Umbilical cord (tissue), 2 donors: ENCODE measurements around the gene GAN. TPM values are rescaled to one million over a fixed set of nuclear protein-coding genes. Genes with fewer than 3 reads are reported as not detected.
"Not testable (repeated sequence)": the region's sequence is repeated elsewhere in the genome, so short reads cannot be mapped to it uniquely, and the experiment has no call there.

Experiments used
- DNase-seq: peaks from one replicate; pipeline ENCODE4 v3.0.0-alpha.2; 2015; ENCODE audit warnings: low spot score
- total RNA-seq: library from RNA; depleted of rRNA; stranded (reverse); fragments of >200 nt; gene quantifications from one replicate; pipeline ENCODE4 v1.2.3, GENCODE V29; 2014; ENCODE audit warnings: low replicate concordance; ENCODE audit not compliant: insufficient read depth

The GAN gene
- total RNA-seq, 1 donor from 2014 or later = 14.2 TPM

DNA sequence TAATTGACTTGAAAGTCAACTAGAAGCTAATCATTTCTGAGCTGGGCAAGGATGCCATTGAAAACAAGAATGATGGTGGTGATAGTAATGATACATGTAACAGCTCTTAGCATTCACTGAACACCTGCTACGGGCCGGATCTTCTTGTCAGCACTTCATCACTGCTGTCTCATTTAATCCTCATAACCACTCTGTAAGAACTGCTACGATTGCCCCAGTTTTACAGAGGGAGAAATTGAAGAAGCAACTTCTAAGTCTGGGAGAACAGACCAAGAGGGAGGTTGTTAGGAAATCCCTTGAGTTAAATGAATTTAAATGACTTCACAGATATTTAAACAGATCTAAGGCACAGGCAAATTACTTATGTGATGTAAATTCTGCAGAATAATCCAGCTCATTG, 7.0 kb upstream of the GAN start:
- no peak for DNase-seq

DNA sequence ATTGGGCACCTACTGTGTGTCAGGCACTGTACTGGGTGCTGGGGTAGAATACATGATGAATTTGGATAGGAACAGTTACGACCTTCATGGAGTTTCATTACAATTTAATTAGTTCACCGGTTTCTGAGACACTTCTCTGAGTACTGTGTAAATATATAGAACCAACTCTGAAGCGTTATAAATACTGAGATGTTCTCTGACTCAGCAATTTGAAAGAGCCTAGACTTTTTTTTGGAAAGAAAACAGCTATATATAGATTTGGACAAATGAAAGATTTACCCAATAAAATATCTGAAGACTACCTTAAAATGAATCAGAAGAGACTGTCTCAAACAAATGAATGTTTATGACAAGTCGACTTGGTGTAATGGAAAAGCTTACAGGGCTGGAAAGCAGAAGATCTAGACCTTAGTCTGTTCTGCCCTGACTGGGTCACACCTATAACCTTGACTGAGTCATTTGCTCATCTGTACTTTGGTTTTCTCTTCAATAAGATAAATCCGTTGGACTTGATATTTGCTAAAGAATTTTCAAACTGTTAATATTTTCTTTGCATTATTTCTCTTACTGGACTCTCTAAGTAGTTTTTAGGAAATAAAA, 4.6 kb upstream of the GAN start:
- no peak for DNase-seq

DNA sequence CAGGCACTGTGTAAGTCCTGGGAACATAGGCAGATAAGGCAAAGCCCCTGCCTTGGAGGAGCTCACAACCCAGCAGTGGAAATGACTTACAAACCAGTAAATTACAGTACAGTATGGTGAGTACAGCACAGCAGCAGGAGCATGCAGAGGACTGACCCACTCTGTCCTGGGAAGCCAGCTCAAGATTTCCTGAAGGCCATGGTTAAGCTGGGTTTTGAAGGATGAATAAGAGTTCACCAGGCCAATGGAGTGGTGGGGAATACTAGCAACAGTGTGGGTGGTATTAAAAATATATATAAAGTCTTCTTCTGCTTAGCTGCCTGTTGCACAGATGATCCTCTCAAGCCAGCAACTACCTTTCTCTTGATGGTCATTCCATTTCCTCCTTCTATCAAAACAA, 3.0 kb upstream of the GAN start:
- no peak for DNase-seq

DNA sequence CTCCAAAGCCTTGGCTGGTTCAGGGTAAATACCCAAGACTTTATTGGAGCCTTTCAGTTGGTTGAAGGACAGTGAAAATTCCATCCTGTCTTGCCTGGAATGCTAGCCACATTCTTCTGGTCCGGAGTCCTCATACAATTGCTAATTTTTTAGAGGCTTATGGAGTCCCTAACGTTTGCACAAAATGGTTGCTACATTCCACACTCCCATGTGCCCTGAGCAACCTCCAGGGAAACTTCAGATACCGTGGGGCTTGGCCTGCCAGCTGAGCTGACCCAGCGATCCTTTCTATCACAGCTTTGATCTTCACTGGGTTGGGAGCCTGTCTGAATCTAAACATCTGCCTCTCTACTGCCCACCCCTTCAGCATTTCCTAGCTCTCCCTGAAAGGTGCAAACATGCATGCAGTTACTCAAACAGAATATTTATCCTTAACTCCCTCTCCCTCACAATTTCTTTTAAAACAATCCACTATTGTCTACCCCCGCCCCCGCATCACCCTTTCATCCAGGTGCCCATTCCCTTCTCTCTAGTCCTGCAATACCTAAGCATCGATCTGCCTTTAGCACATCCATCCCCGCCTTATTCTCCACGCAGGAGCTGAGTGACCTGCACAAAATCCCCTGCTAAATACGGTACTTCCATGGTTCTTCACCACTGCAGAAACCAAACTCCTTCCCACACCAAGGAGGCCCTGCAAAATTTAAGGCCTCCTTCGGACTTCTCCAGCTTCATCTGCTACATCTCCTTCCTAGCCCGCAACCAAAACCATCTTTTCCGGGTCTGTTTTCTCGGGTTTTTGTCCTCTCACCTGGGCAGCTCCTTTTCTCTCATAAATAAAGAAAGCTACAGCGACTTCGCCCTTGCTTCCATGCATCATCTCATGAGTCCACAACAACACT, 810 bp upstream of the GAN start:
- DNase-seq = no peak

DNA sequence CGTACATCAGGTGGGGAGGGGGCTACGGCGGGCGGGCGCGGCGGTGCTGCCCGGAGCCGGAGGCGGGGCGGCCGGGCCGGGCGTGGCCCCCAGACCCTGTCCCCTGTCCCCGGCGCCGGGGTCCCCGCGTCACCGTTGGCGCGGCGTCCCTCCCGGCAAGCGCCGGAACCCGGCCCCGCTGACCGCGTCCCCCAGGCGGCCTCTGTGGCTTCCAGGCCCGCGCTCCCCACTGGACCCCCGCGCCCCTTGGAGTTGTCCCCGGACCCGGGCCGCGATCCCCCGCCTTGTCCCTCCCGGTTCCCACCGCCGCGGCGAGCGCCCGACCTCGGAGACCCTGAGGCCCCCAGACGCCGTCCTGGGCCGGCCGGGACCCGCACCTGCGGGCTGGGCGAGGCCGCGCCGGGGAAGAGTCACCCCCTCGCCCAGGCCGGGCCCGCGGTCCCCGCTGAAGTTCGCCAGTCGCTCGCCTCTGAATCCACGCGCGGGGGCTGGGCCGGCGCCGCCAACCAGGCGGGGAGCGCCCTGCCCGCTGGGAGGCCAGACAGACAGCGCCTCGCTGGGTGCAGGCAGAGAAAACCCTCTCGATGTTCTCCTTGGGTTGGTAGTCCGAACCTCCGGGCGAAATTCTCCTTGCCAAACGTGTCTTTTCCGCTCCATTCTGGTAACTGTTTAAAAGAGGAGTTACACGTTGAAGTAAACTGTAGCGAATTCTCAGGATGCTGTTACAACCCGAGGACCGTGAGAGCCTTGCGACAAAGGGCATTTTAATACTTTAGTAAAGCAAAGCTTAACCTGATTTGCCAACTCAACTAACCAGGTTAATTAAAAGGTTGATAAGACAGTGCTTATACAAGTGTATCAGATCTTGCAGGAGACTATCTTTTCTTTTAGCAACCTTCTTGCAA, 761 bp downstream of the GAN start:
- peak; percentile 48 for DNase-seq

DNA sequence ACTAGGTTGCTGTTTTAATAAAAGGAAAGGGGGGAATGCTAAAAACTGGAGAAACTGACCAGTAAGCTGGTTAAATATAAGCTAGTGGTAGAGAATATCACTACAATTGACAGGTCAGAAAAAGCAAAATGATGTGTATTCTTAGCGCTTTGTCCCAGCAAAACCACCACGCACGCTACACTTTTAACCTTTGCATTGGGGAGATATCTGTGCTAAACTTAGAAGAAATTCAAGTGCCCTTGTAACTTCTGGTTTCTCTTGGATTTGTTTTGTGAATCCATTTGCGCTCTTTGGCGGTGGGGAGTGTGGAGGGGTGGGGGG, 1.4 kb downstream of the GAN start:
- no peak for DNase-seq

DNA sequence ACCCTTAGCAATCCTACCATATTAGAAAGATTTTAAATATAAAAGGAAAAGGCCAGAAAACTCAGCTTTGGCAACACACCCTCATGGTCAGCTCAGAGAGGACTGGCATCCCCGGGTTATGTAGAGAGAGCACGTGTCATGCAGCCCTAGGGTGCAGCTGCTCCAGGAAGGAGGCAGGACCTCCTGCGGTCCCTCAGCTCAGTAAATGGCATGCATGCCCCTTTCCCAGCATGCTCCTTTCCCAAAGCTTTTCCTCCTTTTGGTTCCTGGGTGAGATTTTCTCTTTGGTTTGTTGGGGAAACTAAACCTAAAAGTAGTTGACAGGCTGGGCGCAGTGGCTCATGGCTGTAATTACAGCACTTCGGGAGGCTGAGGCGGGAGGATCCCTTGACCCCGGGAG, 3.9 kb downstream of the GAN start:
- DNase-seq = no peak

DNA sequence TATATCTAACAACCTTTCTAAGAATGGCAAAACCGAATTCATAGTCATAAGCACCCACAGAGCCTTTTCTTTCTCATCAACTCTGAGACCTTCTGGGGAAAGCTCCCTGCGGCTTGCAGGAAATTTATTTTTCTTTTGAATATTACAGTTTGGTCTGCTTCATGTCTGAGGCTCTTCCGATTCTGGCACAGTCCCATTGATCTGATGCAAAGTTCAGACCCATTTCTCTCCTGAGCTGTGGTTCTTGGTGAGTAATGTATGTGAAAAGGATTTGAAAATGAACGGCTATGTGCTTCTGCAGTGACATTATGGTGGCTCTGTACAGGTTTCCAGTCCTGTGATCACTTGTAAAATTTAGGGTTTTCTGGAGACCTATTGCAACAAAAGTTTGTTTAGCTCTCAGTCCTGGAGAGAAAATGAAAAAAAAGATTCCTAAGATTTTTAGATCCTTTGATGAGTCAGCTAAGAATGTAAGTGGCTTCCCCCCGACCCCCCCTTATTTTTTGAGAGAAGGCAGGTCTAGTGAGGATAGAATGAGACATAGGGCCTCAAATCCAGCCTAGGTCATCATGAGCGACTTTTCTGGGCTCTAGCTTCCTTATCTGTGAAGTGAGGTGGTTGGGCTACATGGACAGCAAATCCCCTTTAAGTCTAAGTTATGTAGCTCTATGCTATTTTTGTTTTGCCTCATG, 4.6 kb downstream of the GAN start:
- DNase-seq = peak; percentile 96

DNA sequence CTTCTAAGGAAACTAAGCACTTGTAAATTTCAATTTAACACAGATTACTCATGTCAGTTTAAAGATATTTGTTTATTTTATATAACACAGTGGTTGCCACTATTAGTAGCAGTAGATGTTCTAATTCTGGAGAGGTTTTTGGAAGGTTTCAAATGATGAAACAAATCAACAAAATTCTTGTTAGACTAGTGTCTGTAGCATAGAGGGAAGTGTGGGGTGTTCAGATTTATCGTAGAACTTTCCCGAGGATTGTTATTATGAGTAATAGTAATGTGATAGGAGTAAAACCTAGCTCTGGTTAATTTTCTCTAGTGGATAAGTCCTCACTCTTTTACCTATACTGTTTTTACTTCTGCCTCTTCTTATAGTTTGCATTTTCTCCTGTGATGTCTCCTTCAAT, 6.3 kb downstream of the GAN start:
- no peak for DNase-seq

DNA sequence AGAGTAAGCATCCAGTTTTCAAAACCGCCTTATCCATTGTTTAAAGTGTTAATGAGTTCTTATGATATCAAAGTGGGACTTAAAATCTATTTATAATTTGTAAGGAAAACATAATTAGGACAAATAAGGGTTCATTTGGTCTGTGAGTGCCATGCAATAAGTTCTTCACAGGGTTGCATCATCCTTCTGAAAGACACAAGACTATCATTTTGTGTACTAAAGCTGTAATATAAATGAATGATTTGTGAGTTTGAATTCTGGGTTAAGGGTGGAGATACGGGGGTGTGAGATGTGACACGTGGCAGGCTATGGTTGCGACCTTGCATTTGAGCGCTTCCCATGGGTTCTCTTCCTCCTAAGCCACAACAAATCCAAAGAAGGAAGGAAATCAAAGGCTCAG, 6.8 kb downstream of the GAN start:
- DNase-seq = no peak

DNA sequence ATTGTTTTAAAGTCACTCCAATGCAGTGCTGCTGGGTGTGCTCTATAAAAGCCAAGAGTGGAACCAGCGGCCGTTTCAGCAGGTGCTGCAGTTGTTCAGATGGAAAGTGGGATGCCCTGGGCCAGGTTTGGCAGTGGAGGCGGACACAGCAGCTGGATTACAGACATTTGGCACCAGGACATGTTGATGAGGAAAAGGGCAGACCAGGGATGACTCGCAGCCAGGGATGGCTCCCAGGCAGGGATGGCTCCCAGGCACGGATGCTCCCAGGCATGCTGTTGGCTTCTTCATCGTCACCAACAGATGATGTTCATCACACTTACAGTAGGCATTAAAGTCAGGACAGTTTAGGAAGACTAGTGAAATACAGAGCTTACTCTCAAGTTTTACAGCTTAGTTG, 10.0 kb downstream of the GAN start:
- no peak for DNase-seq

DNA sequence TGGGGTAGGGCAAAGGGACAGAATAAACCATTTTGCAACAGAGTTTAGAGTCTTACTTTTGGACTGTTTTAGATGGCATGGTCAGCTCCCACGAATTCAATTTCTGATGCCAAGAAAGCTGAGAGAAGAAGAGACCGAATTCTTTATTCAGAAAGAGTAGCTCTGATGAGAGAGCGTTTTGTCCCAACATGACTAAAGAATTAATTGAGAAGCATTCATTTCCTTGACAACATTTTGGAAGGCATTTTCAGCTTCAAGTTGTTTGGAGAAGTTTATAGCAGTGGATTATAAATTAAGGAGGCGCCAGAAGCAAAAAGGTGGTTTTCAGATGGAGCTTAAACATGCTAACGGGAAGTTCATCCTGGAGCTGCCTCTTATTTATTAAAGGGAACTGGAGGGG, 12.2 kb downstream of the GAN start:
- no peak for DNase-seq

DNA sequence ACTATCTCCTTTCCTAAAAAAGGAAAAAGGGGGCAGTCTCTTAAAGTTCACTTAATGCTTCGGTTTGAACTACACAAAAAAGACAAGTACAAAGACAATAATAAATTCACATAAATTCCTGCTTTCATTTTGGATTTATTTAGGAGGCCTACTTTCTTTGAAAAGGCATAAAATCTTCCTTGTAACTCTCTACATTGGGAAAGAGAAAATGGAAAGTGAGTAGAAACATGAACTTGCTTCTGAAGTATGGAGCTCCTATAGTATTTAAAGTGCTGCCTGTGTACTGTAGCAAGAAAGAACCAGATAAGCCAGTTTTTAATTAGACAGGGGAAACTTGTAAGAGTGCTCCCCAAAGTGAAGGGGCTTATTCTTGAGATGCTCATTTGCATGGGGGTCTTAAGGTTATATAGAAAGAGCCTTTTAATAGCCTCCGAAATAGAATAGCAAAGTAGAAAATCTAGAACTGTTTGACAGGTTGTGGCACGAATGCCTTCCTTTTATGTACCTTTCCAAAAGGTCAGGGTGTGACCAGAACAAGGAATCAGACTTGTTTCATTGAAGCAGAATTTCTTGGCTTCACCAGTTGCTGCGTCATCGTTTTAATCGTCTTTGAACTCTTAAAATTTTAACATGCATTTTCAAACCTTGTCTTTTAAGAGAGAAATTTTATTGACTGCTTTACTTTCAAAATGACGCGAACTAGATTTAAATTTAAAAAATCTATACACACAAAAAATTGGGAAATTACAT, 12.9 kb downstream of the GAN start:
- peak; percentile 81 for DNase-seq

DNA sequence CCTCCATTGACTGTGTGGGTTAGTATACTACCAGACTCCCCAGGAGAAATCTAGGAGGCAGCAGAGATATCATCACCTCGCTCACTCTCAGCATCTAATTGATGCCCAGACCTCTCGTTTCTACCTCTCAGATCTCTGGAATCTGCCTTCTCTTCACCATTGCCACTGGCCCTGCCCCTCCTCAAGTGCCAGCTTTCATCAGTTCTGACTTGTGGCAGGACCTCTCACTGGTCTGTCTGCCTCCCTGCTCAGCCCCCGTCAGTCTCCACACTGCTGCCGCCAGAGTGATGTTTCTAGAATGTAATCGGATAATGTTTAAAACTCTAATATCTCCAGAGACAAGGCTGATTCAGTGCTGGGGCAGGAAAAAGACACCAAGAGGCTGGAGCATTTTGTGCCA, 15.2 kb downstream of the GAN start:
- DNase-seq = no peak

DNA sequence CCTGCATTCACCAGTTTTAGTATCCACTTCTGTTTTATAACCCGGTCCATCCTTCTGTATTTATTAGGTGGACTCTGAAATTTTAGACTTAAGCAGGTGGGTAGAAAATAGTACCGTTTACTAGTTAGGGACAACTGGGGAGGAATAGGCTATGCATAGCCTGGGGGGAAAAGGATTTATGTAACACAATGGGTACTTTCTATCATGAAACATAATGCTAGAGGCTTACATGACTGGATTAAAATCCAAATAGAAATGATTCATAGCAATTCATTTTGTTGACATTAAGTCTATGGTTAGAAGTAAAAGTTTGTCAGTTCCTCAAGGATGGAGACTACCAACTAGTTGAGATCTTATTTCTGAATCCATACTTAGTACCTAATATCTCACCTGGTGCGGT, 18.6 kb downstream of the GAN start:
- no peak for DNase-seq

DNA sequence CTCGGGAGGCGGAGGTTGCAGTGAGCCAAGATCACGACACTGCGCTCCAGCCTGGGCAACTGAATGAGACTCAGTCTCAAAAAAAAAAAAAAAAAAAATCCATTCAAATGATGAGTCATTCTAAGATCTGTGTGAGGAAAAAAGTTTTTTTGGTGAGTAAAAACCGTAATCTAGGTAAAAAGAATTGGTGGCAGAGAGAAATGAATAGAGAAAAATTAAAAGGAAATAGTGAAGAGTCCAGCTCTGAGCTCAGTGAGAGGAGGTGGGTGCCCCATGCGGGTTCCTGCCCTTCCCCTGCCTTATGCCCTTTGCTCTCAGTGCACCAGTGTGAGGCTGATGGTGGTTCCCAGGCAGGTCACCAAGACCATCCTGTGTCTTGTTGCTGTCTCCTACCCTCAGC, 20.9 kb downstream of the GAN start:
- DNase-seq = no peak

DNA sequence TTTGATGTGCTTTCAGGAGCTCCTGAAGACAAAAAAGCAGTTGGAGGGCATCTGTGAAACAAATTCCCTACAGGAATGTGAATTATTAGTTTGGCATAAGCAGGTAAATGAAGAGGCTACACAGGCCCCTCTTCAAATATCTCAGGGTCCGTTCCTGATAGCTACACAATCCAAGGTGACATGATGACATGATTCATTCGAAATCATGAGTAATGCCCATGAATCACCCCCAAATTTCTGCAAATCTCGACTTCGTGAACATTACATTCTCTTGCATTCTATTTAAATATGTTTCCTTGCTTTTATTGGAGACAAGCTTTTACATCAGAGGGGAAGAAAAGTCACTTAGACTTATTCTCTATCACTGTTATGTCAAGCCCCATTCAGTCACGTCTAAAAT, 22.3 kb downstream of the GAN start:
- no peak for DNase-seq

DNA sequence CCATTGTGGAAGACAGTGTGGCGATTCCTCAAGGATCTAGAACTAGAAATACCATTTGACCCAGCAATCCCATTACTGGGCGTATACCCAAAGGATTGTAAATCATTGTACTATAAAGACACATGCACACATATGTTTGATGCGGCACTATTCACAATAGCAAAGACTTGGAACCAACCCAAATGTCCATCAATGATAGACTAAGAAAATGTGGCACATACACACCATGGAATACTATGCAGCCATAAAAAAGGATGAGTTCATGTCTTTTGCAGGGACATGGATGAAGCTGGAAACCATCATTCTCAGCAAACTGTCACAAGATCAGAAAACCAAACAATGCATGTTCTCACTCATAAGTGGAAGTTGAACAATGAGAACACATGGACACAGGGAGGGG, 30.4 kb downstream of the GAN start:
- not testable (repeated sequence) for DNase-seq

DNA sequence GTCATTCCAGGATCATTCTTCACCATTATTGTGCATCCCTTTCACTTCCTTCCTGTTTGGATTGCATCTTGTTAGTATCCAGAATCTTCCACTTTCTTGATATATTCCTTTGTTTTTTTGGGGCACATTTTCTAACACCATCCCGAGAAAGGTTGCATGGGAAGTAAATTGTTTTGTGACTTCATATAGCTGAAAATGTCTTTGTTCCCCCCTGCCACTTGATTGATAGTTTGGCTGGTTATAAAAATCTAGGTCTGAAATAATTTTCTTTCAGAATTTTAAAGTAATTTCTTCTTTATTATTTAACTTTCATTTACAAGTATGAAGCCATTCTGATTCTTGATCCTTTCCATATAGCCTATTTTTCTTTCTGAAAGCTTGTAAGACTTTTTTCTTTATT, 32.7 kb downstream of the GAN start:
- no peak for DNase-seq

DNA sequence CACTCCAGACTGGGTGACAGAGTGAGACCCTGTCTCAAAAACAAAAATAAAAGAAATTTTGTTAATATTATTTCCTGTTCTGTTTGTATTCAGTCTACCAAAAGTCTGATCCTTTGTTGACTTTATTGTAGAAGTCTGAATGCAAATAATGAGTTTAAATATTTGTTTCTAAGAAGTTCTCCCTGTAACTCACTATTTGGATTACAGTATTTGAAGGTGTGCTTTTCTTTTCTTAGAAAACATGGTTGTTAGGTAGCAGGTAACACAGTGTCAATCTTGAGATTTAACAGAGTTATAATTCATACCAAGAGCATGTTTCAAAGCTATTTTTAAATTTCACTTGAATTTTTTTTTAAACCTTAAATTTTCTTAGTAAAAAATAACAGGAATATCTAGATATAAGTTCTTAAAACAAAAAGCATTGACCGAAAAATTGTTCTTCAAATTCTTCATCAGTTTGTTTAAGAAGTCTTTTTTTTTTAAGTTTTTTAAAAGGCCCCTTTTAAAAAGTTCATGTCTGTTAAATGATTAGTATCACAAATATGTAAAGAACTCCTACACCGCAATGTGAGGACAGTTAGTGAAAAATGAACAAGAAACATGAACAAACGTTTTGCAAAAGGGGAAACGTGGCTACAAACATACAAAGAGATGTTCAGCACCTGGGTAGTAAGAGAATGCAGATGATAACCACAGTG, 35.0 kb downstream of the GAN start:
- no peak for DNase-seq

DNA sequence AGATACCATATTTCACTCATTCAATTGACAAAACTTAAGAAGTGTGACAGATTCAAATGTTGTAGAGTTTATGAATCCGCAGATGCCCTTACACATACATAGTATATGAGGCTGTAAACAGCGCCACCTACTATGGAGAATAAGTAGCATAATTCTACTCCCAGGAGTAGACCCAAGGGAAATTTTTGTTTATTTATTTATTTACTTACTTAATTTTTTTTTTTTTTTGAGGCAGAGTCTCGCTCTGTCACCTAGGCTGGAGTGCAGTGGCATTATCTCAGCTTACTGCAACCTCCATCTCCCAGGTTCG, 35.5 kb downstream of the GAN start:
- DNase-seq = no peak
